ENCODE measurements around the gene ANXA8L1. TPM values are rescaled to one million over a fixed set of nuclear protein-coding genes. Genes with fewer than 3 reads are reported as not detected.
"Not testable (repeated sequence)": the region's sequence is repeated elsewhere in the genome, so short reads cannot be mapped to it uniquely, and the experiment has no call there.

Gene ANXA8L1
- total and polyA plus RNA-seq, 2 donors (not counting 1 experiment from before 2014, with no cell fraction given) = not detected

DNA sequence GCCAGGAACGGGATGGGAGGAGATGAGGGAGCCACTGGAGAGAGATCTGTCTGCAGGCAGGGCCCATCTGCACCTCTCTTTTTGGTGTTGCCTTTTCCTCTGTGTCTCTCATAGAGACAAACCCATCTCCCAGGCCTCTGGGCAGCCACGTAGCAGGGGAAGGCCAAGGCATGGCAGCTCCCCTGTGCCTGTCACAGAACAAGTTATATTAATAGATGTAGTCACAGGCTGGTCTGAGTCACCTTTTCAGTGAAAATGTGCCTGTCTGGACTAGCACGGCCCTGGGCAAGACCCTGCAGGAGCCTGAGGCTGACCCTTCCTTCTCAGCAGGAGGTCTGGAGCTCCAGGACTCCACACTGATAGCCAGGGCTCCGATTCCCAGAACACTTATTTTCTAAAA, 2.1 kb downstream of the ANXA8L1 start:
- no CpG with 5 or more reads among the region's 4 CpGs for WGBS (ENCODE audit: insufficient coverage)
- H3K27me3 ChIP-seq (replicated peaks in 1 of 4; ENCODE audit: control extremely low read depth in 1 of 4, control insufficient read depth in 3 of 4, insufficient read depth in 4 of 4, low read length in 3 of 4); CTCF ChIA-PET; H3K9ac ChIP-seq (ENCODE audit: low read length); POLR2A ChIA-PET; H3K27ac Mint-ChIP-seq; H3K27ac ChIP-seq (ENCODE audit: low read length in 2 of 2); H3K4me1 ChIP-seq (ENCODE audit: control insufficient read depth in 2 of 2, insufficient read depth in 2 of 2, low read length in 2 of 2); H2AFZ ChIP-seq (ENCODE audit: insufficient read depth, low read depth, low read length, poor library complexity, severe bottlenecking); intact Hi-C loops (cut with micrococcal nuclease); H3K79me2 ChIP-seq (ENCODE audit: control insufficient read depth, insufficient read depth, low read length); H3K4me1 Mint-ChIP-seq; DNase-seq; H3K9me3 ChIP-seq (ENCODE audit: control extremely low read depth in 1 of 3, control insufficient read depth in 2 of 3, insufficient read depth in 1 of 3, low read length in 2 of 3); H4K20me1 ChIP-seq (ENCODE audit: control insufficient read depth, insufficient read depth, low read length, poor library complexity, severe bottlenecking); H3K4me3 Mint-ChIP-seq; H3K4me2 ChIP-seq (replicated peaks; ENCODE audit: low read depth, low read length, poor library complexity, severe bottlenecking); H3K9me3 Mint-ChIP-seq (ENCODE audit: insufficient read depth); H3K36me3 ChIP-seq (replicated peaks in 1 of 2; ENCODE audit: control extremely low read depth in 1 of 2, control insufficient read depth in 1 of 2, extremely low read depth in 1 of 2, insufficient read depth in 2 of 2, low read length in 1 of 2); H3K27me3 Mint-ChIP-seq; ATAC-seq (ENCODE audit: low read depth); H3K4me3 ChIP-seq (ENCODE audit: control extremely low read depth in 1 of 5, extremely low read depth in 1 of 5, insufficient read depth in 1 of 5, low read depth in 2 of 5, low read length in 4 of 5): not testable (repeated sequence)

DNA sequence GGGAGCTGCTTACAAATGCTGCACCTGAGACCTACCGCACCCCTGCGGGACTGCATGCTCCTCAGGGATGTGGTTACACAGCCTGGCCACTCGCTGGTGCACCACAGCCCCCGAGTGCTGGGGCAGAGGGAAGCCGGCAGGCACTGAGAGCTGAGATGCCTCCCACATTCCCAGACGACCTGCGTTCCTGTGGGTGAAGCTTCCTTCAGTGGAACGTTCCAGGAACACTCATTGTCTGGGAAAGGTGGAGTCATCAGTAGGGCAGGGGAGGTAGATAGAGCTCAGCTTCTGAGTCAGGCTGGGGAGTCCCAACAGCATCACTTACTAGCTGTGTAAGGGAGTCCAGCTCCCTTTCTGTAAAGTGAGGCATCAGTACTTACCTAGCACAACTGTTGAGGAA, 2.5 kb downstream of the ANXA8L1 start:
- POLR2A ChIA-PET; H3K27ac Mint-ChIP-seq; DNase-seq; intact Hi-C loops (cut with micrococcal nuclease); H3K27me3 Mint-ChIP-seq; H3K4me1 Mint-ChIP-seq; H3K79me2 ChIP-seq (ENCODE audit: control insufficient read depth, insufficient read depth, low read length); H3K4me3 ChIP-seq (ENCODE audit: control extremely low read depth in 1 of 5, extremely low read depth in 1 of 5, insufficient read depth in 1 of 5, low read depth in 2 of 5, low read length in 4 of 5); H2AFZ ChIP-seq (ENCODE audit: insufficient read depth, low read depth, low read length, poor library complexity, severe bottlenecking); H4K20me1 ChIP-seq (ENCODE audit: control insufficient read depth, insufficient read depth, low read length, poor library complexity, severe bottlenecking); CTCF ChIA-PET; H3K36me3 ChIP-seq (replicated peaks in 1 of 2; ENCODE audit: control extremely low read depth in 1 of 2, control insufficient read depth in 1 of 2, extremely low read depth in 1 of 2, insufficient read depth in 2 of 2, low read length in 1 of 2); H3K9me3 ChIP-seq (ENCODE audit: control extremely low read depth in 1 of 3, control insufficient read depth in 2 of 3, insufficient read depth in 1 of 3, low read length in 2 of 3); H3K27me3 ChIP-seq (replicated peaks in 1 of 4; ENCODE audit: control extremely low read depth in 1 of 4, control insufficient read depth in 3 of 4, insufficient read depth in 4 of 4, low read length in 3 of 4); H3K4me1 ChIP-seq (ENCODE audit: control insufficient read depth in 2 of 2, insufficient read depth in 2 of 2, low read length in 2 of 2); H3K4me2 ChIP-seq (replicated peaks; ENCODE audit: low read depth, low read length, poor library complexity, severe bottlenecking); H3K4me3 Mint-ChIP-seq; H3K9ac ChIP-seq (ENCODE audit: low read length); ATAC-seq (ENCODE audit: low read depth); H3K27ac ChIP-seq (ENCODE audit: low read length in 2 of 2); H3K9me3 Mint-ChIP-seq (ENCODE audit: insufficient read depth): not testable (repeated sequence)
- no CpG with 5 or more reads among the region's 8 CpGs for WGBS (ENCODE audit: insufficient coverage)

DNA sequence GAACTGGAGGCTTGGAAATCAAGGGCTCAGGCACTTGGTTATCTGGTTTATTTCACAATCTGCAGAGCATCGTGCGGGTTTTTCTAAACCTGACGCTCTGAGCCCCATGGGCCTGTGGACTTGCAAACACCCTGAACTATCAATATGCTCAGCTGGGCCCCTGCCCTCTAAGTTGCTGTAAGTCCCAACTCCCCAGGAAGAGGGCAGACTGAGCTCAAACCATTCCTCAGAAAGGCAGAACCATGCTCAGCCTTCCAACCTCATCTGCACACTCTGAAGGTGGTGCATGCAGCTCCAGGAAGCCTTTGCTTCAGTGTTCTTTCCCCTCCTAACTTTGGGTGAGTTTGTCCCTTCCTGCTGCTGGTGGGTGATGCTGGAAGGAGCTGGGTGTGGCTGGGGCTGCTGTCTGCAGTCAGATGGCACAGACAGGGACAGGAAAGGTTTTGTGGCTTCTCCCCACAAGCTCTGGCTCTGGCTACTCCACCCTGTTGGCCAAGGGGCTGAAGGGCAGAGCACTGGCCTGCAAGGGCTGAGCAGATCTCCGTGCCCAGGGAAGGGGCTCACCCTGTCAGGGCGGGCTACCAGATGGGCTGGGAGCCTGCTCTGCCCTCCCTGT, 3.8 kb downstream of the ANXA8L1 start:
- H3K27ac ChIP-seq (ENCODE audit: low read length in 2 of 2); POLR2A ChIA-PET; H3K9me3 ChIP-seq (ENCODE audit: control extremely low read depth in 1 of 3, control insufficient read depth in 2 of 3, insufficient read depth in 1 of 3, low read length in 2 of 3); H3K9ac ChIP-seq (ENCODE audit: low read length); H3K79me2 ChIP-seq (ENCODE audit: control insufficient read depth, insufficient read depth, low read length); H3K4me3 Mint-ChIP-seq; H3K27me3 Mint-ChIP-seq; H3K9me3 Mint-ChIP-seq (ENCODE audit: insufficient read depth); intact Hi-C loops (cut with micrococcal nuclease); H2AFZ ChIP-seq (ENCODE audit: insufficient read depth, low read depth, low read length, poor library complexity, severe bottlenecking); CTCF ChIA-PET; H3K4me2 ChIP-seq (replicated peaks; ENCODE audit: low read depth, low read length, poor library complexity, severe bottlenecking); H3K27ac Mint-ChIP-seq; H3K4me3 ChIP-seq (ENCODE audit: control extremely low read depth in 1 of 5, extremely low read depth in 1 of 5, insufficient read depth in 1 of 5, low read depth in 2 of 5, low read length in 4 of 5); H3K27me3 ChIP-seq (replicated peaks in 1 of 4; ENCODE audit: control extremely low read depth in 1 of 4, control insufficient read depth in 3 of 4, insufficient read depth in 4 of 4, low read length in 3 of 4); DNase-seq; H3K4me1 ChIP-seq (ENCODE audit: control insufficient read depth in 2 of 2, insufficient read depth in 2 of 2, low read length in 2 of 2); H4K20me1 ChIP-seq (ENCODE audit: control insufficient read depth, insufficient read depth, low read length, poor library complexity, severe bottlenecking); H3K4me1 Mint-ChIP-seq; ATAC-seq (ENCODE audit: low read depth); H3K36me3 ChIP-seq (replicated peaks in 1 of 2; ENCODE audit: control extremely low read depth in 1 of 2, control insufficient read depth in 1 of 2, extremely low read depth in 1 of 2, insufficient read depth in 2 of 2, low read length in 1 of 2): not testable (repeated sequence)
- WGBS (ENCODE audit: insufficient coverage) = no CpG with 5 or more reads among the region's 5 CpGs

DNA sequence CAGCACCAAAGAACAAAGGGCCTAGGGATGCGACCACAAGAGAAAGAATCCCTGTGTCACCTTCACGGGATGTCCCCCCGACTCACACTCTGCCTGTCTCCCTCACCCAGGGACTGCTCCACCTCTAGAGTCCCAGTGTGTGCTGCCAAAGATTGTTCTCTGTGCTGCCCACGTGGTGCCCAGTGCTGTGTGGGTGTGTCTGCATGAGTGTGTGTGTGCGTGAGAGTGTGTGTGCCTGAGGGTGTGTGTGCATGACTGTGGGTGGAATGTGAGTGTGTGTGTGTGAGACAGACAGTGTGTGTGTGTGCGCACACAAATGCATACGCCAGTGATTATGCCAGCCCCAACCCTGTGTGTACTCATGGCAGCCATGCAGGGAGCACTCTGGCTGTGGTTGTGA, 10.3 kb downstream of the ANXA8L1 start:
- H2AFZ ChIP-seq (ENCODE audit: insufficient read depth, low read depth, low read length, poor library complexity, severe bottlenecking); CTCF ChIA-PET; H3K4me3 Mint-ChIP-seq; intact Hi-C loops (cut with micrococcal nuclease); H3K4me1 Mint-ChIP-seq; H3K27me3 ChIP-seq (replicated peaks in 1 of 4; ENCODE audit: control extremely low read depth in 1 of 4, control insufficient read depth in 3 of 4, insufficient read depth in 4 of 4, low read length in 3 of 4); H3K79me2 ChIP-seq (ENCODE audit: control insufficient read depth, insufficient read depth, low read length); H3K27ac ChIP-seq (ENCODE audit: low read length in 2 of 2); H3K36me3 ChIP-seq (replicated peaks in 1 of 2; ENCODE audit: control extremely low read depth in 1 of 2, control insufficient read depth in 1 of 2, extremely low read depth in 1 of 2, insufficient read depth in 2 of 2, low read length in 1 of 2); H3K9me3 ChIP-seq (ENCODE audit: control extremely low read depth in 1 of 3, control insufficient read depth in 2 of 3, insufficient read depth in 1 of 3, low read length in 2 of 3); H3K4me2 ChIP-seq (replicated peaks; ENCODE audit: low read depth, low read length, poor library complexity, severe bottlenecking); H4K20me1 ChIP-seq (ENCODE audit: control insufficient read depth, insufficient read depth, low read length, poor library complexity, severe bottlenecking); H3K27ac Mint-ChIP-seq; H3K4me3 ChIP-seq (ENCODE audit: control extremely low read depth in 1 of 5, extremely low read depth in 1 of 5, insufficient read depth in 1 of 5, low read depth in 2 of 5, low read length in 4 of 5); H3K27me3 Mint-ChIP-seq; POLR2A ChIA-PET; ATAC-seq (ENCODE audit: low read depth); DNase-seq; H3K4me1 ChIP-seq (ENCODE audit: control insufficient read depth in 2 of 2, insufficient read depth in 2 of 2, low read length in 2 of 2); H3K9ac ChIP-seq (ENCODE audit: low read length); H3K9me3 Mint-ChIP-seq (ENCODE audit: insufficient read depth): not testable (repeated sequence)
- WGBS (ENCODE audit: insufficient coverage) = no CpG with 5 or more reads among the region's 7 CpGs

Measured in B cell (primary cell).